ENCODE data around the gene ATXN7.

GRCh38 chr3:63841704-63842103 lies 22.0 kb upstream of the ATXN7 start:
- TF ChIP-seq POLR2AphosphoS5 (IDR thresholded peaks at IDR 0.05; ENCODE audit: insufficient read depth in 1 of 2, low read depth in 1 of 2), result no peak
- TF ChIP-seq CTCF (IDR thresholded peaks at IDR 0.05), result no peak
